ENCODE results near the gene MPND. TPM values are rescaled to one million over a fixed set of nuclear protein-coding genes. Genes with fewer than 3 reads are reported as not detected.

Gene MPND
- total and polyA plus RNA-seq, 2 of the 13 experiments (the other 11 are each of a cell fraction or from before 2014, with no cell fraction given), result 10.8 to 15.8 TPM

- TF ChIP-seq ZNF10 (CRISPR knock-in tag; IDR thresholded peaks at IDR 0.05; ENCODE audit: borderline replicate concordance, low read depth) (no peak), ZNF816 (CRISPR knock-in tag; IDR thresholded peaks at IDR 0.05; ENCODE audit: borderline replicate concordance) (0 out of 2 replicates have a peak, but pooled peaks have one; percentile 50), ZNF343 (CRISPR knock-in tag; IDR thresholded peaks at IDR 0.05) (0 out of 2 replicates have a peak, but pooled peaks have one; percentile 27), NFKB2 (CRISPR knock-in tag; IDR thresholded peaks at IDR 0.05; ENCODE audit: borderline replicate concordance) (peak; percentile 46; the same call in 1 of the 2 replicates), ZNF878 (CRISPR knock-in tag; IDR thresholded peaks at IDR 0.05) (peak; percentile 46; the same call in 1 of the 2 replicates), GFI1 (CRISPR knock-in tag; IDR thresholded peaks at IDR 0.05; ENCODE audit: borderline replicate concordance) (peak; percentile 90), HMGXB4 (CRISPR knock-in tag; IDR thresholded peaks at IDR 0.05; ENCODE audit: borderline replicate concordance in 1 of 2, low read depth in 1 of 2) (peak; percentile 38 to 59; a peak in 3 of 4 replicates), ETV5 (CRISPR knock-in tag; IDR thresholded peaks at IDR 0.05; ENCODE audit: borderline replicate concordance) (peak; percentile 68), SIX1 (CRISPR knock-in tag; IDR thresholded peaks at IDR 0.05; ENCODE audit: borderline replicate concordance) (0 out of 2 replicates have a peak, but pooled peaks have one; percentile 21), ZFP36L1 (CRISPR knock-in tag; IDR thresholded peaks at IDR 0.05) (peak; percentile 39; the same call in 1 of the 2 replicates), BCL3 (CRISPR knock-in tag; IDR thresholded peaks at IDR 0.05) (peak; percentile 53; the same call in 1 of the 2 replicates), ZBTB8A (CRISPR knock-in tag; IDR thresholded peaks at IDR 0.05; ENCODE audit: borderline replicate concordance, low read depth) (0 out of 2 replicates have a peak, but pooled peaks have one; percentile 31), SOX5 (CRISPR knock-in tag; IDR thresholded peaks at IDR 0.05; ENCODE audit: borderline replicate concordance) (peak; percentile 79), ZBTB14 (CRISPR knock-in tag; IDR thresholded peaks at IDR 0.05) (peak; percentile 59; the same call in 1 of the 2 replicates), ATF6 (CRISPR knock-in tag; conservative IDR thresholded peaks at IDR 0.05) (0 out of 2 replicates have a peak, but pooled peaks have one; percentile 44), ZNF629 (CRISPR knock-in tag; conservative IDR thresholded peaks at IDR 0.05) (peak; percentile 52; the same call in 1 of the 2 replicates), ZNF451 (CRISPR knock-in tag; IDR thresholded peaks at IDR 0.05) (no peak), ZNF710 (CRISPR knock-in tag; IDR thresholded peaks at IDR 0.05; ENCODE audit: borderline replicate concordance) (peak; percentile 91), NFYB (CRISPR knock-in tag; IDR thresholded peaks at IDR 0.05) (0 out of 2 replicates have a peak, but pooled peaks have one; percentile 7)
Measured at GRCh38 chr19:4390567-4391305, 47.4 kb downstream of the MPND start (continued).

All from HepG2 (cell line).